ENCODE results near the gene CETP.

DNA sequence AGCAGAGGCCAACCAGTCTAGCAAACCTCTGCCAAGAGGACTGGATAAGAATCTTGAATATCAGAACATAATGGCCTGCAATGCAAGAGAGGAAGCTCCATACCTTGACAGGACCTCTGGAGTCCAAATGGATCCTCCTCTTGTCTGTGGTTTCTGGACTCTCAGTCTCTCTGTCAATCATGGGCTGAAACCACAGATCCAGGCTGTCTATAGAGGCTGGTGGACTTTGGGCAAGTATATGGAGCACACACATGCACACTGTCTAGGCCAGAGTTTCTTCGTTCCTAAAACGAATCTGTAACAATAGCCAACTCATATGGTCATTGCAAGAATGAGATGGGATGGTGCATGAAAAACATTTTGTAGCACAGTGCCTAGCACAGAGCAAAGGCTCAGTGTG lies 65.3 kb downstream of the CETP start:
- TF ChIP-seq ZNF496 (CRISPR knock-in tag; IDR thresholded peaks at IDR 0.05; ENCODE audit: insufficient replicate concordance) (no peak), ZNF746 (CRISPR knock-in tag; IDR thresholded peaks at IDR 0.05) (no peak), FOXK2 (IDR thresholded peaks at IDR 0.05) (no peak)
